HepG2 (cell line): Measurements from ENCODE around the gene PDE9A. TPM values are rescaled to one million over a fixed set of nuclear protein-coding genes. Genes with fewer than 3 reads are reported as not detected.

Experiments used
- ATAC-seq: fragments of 200-7000 bp; cut with Tn5 transposase; 3 replicates; pipeline ENCODE4 v1.9.1; 2020; ENCODE audit warnings: mild to moderate bottlenecking, moderate library complexity
- Bru-seq: library from RNA; stranded (reverse); fragments of 400-500 nt; gene quantifications from one replicate; lab custom pipeline; 2021; lab: Mats Ljungman, UMichigan
- BruChase-seq, 2 experiments: library from RNA; stranded (reverse); fragments of 400-500 nt; gene quantifications; one replicate each; lab custom pipeline; 2021; lab: Mats Ljungman, UMichigan
- BruUV-seq: library from RNA; stranded (reverse); fragments of 400-500 nt; replicated peaks from 2 replicates; lab custom pipeline; 2021; lab: Mats Ljungman, UMichigan
- CTCF ChIA-PET: fragments of 300-600 bp; formaldehyde crosslinking; extraction: SDS; loops from one replicate; lab custom pipeline; 2021; ENCODE audit warnings: low total read pairs, inconsistent platforms, low intra/inter-chr PET ratio; lab: Yijun Ruan, JAX
- POLR2A ChIA-PET: fragments of 350-600 bp; sonication (Branson Sonifier 250); formaldehyde crosslinking; loops from one replicate; lab custom pipeline; 2020; ENCODE audit warnings: antibody characterized with exemption, inconsistent platforms; lab: Yijun Ruan, JAX
- DNase-seq: peaks from one replicate; pipeline ENCODE4 v3.0.0-alpha.2; 2015; ENCODE audit warnings: low spot score
- FAIRE-seq: peaks from 3 replicates; lab custom pipeline; 2011; peaks lifted over from hg19 to GRCh38; lab: Jason Lieb, UNC
- H2AFZ ChIP-seq: one replicate; pipeline ENCODE4 v1.6.1; 2011; ENCODE audit warnings: low read length, inconsistent platforms
- H3K27ac ChIP-seq: fragments of 300-600 bp; 3 replicates; pipeline ENCODE4 v1.8.0; 2011; ENCODE audit warnings: mixed run types, mild to moderate bottlenecking, mixed read lengths, low read length, inconsistent platforms; ENCODE audit not compliant: insufficient read depth; ENCODE audit errors: extremely low read length
- H3K27me3 ChIP-seq, 2 experiments: fragments of 200-600 bp in 1 of 2; 2 replicates in 1 of 2; 3 replicates in 1 of 2; pipeline versions ENCODE4 v1.6.0 to v1.8.0; 2011; ENCODE audit warnings: low read length in 2 of 2, mild to moderate bottlenecking in 2 of 2, moderate library complexity in 2 of 2, inconsistent platforms in 1 of 2; ENCODE audit not compliant: insufficient read depth in 2 of 2, control insufficient read depth in 1 of 2
- H3K36me3 ChIP-seq, 2 experiments: fragments of 200-600 bp in 1 of 2; replicated peaks in 1 of 2; 2 replicates in 1 of 2; 3 replicates in 1 of 2; pipeline versions ENCODE4 v1.5.1 to v1.8.0; 2011; ENCODE audit warnings: low read length in 2 of 2, inconsistent platforms in 1 of 2; ENCODE audit not compliant: insufficient read depth in 2 of 2, control insufficient read depth in 1 of 2
- H3K4me1 ChIP-seq: 2 replicates; pipeline ENCODE4 v1.5.1; 2012; ENCODE audit warnings: low read length, inconsistent platforms; ENCODE audit not compliant: insufficient read depth
- H3K4me2 ChIP-seq: 2 replicates; pipeline ENCODE4 v1.6.0; 2011; ENCODE audit warnings: low read depth, low read length, inconsistent platforms
- H3K4me3 ChIP-seq, 3 experiments: fragments of 200-600 bp in 1 of 3; sonication (generic), shearing (Covaris generic) in 1 of 3; replicated peaks in 1 of 3; 2 replicates each; pipeline ENCODE4 v1.5.1; 2011 to 2016; ENCODE audit warnings: low read length in 3 of 3, inconsistent platforms in 2 of 3, low read depth in 2 of 3, mild to moderate bottlenecking in 2 of 3, control low read depth in 1 of 3, mixed read lengths in 1 of 3; ENCODE audit not compliant: insufficient read depth in 1 of 3
- H3K79me2 ChIP-seq: one replicate; pipeline ENCODE4 v1.6.1; 2011; ENCODE audit warnings: low read length, inconsistent platforms; ENCODE audit not compliant: insufficient read depth
- H3K9ac ChIP-seq: 2 replicates; pipeline ENCODE4 v1.6.0; 2011; ENCODE audit warnings: mild to moderate bottlenecking, low read depth, low read length, inconsistent platforms; ENCODE audit not compliant: insufficient read depth
- H3K9me3 ChIP-seq: 2 replicates; pipeline ENCODE4 v1.5.1; 2012; ENCODE audit warnings: mild to moderate bottlenecking, low read length
- H4K20me1 ChIP-seq: 2 replicates; pipeline ENCODE4 v1.6.0; 2011; ENCODE audit warnings: inconsistent platforms, mild to moderate bottlenecking, low read length, moderate library complexity; ENCODE audit not compliant: insufficient read depth
- CENPT ChIP-seq: sonication (generic); formaldehyde crosslinking; IDR thresholded peaks from 2 replicates; pipeline ENCODE4 v1.8.0; 2022; ENCODE audit warnings: low read depth, mild to moderate bottlenecking, moderate library complexity, missing genetic modification reagents
- EHMT2 ChIP-seq: fragments of 200-600 bp; sonication (generic); IDR thresholded peaks from 2 replicates; pipeline ENCODE4 v1.7.0; 2017; ENCODE audit warnings: antibody characterized with exemption, low read depth, low read length, borderline replicate concordance
- GPBP1L1 ChIP-seq: sonication (generic); formaldehyde crosslinking; IDR thresholded peaks from 2 replicates; pipeline ENCODE4 v1.5.0; 2020; ENCODE audit warnings: mild to moderate bottlenecking, missing genetic modification reagents
- HNRNPLL ChIP-seq: fragments of 200-400 bp; formaldehyde crosslinking; IDR thresholded peaks from 2 replicates; pipeline ENCODE4 v1.6.1; 2017; ENCODE audit warnings: mild to moderate bottlenecking, low read depth, low read length; ENCODE audit not compliant: poor library complexity, severe bottlenecking
- PATZ1 ChIP-seq: sonication (generic); formaldehyde crosslinking; IDR thresholded peaks from 2 replicates; pipeline ENCODE4 v1.4.0; 2020; ENCODE audit warnings: missing genetic modification reagents
- POLR2AphosphoS5 ChIP-seq: IDR thresholded peaks from 2 replicates; pipeline ENCODE4 v1.6.1; 2012; ENCODE audit warnings: low read depth, low read length
- ZBTB2 ChIP-seq: sonication (generic); formaldehyde crosslinking; IDR thresholded peaks from 2 replicates; pipeline ENCODE4 v1.8.0; 2022; ENCODE audit warnings: low read depth, missing genetic modification reagents
- ZNF800 ChIP-seq: sonication (generic); formaldehyde crosslinking; IDR thresholded peaks from 2 replicates; pipeline ENCODE4 v1.4.0; 2020; ENCODE audit warnings: missing genetic modification reagents
- WGBS: methylation state at CpG from one replicate; pipeline ENCODE4 v1.1.6; 2017; ENCODE audit warnings: low lambda C conversion rate; 5-methylcytosine and 5-hydroxymethylcytosine counted together
- in situ Hi-C: cut with HindIII; loops from 2 replicates; pipeline ENCODE4 v1.10.0; 2017; ENCODE audit warnings: low pct_unique_long_range_greater_than_20kb; ENCODE audit not compliant: extremely low pct_ligation_motif_present
- intact Hi-C: fragments of 100-400 bp; cut with micrococcal nuclease; formaldehyde crosslinking; loops from one replicate; pipeline ENCODE4 v1.10.0; 2022; ENCODE audit not compliant: unreplicated experiment
- long read RNA-seq, 2 experiments: library from RNA in 1 of 2; library from polyadenylated mRNA in 1 of 2; stranded (forward) in 1 of 2; unstranded in 1 of 2; transcript quantifications; one replicate each; pipeline ENCODE4 v2.0.0, GENCODE V29; 2019 to 2022
- polyA minus RNA-seq, 3 experiments: library from RNA; depleted of rRNA, polyadenylated mRNA; stranded (reverse); fragments of >200 nt; gene quantifications; 2 replicates each; pipeline ENCODE4 v1.2.3, GENCODE V29; 2011; ENCODE audit warnings: low replicate concordance in 1 of 3
- polyA plus RNA-seq, 8 experiments: library from polyadenylated mRNA; depleted of rRNA in 3 of 8; stranded (reverse) in 7 of 8; unstranded in 1 of 8; fragments of >200 nt; fragmentation: Illumina TruSeq in 4 of 8; extraction: Trizol in 4 of 8; gene quantifications; 2 replicates each; pipeline versions ENCODE4 v1.2.1 to v1.2.3, GENCODE V29; 2011 to 2016; ENCODE audit warnings: low read depth in 4 of 8, missing spikeins in 1 of 8, mixed read lengths in 1 of 8; ENCODE audit not compliant: insufficient read depth in 1 of 8
- total RNA-seq, 5 experiments: library from RNA; depleted of rRNA; stranded (reverse); fragments of >200 nt; fragmentation: Illumina TruSeq; extraction: Trizol; gene quantifications; 2 replicates each; pipeline ENCODE4 v1.2.3, GENCODE V29; 2016; ENCODE audit warnings: low read depth in 1 of 5

Gene PDE9A
- total RNA-seq (2016; rRNA removed; fragmentation: Illumina TruSeq; extraction: Trizol): 4.3 and 4.6 TPM in 2 replicates
- 5.9 and 7.3 TPM in 2 replicates for total RNA-seq (2016; cell fraction: cytosol; rRNA removed; fragmentation: Illumina TruSeq; extraction: Trizol; ENCODE audit: low read depth)
- 4.1 and 4.3 TPM in 2 replicates for total RNA-seq (2016; cell fraction: insoluble cytoplasmic fraction; rRNA removed; fragmentation: Illumina TruSeq; extraction: Trizol)
- total RNA-seq (2016; cell fraction: membrane; rRNA removed; fragmentation: Illumina TruSeq; extraction: Trizol): 9.6 TPM in 2 replicates
- total RNA-seq (2016; cell fraction: nucleus; rRNA removed; fragmentation: Illumina TruSeq; extraction: Trizol): 4.2 and 5.2 TPM in 2 replicates
- polyA plus RNA-seq (2011; rRNA removed): 19.7 and 22.9 TPM in 2 replicates
- polyA plus RNA-seq (2011; cell fraction: cytosol; rRNA removed): 16.4 and 19.0 TPM in 2 replicates
- polyA plus RNA-seq (2011; cell fraction: nucleus; rRNA removed): 25.1 and 25.6 TPM in 2 replicates
- 15.9 and 16.0 TPM in 2 replicates for polyA plus RNA-seq (2012)
- 12.4 and 13.6 TPM in 2 replicates for polyA plus RNA-seq (2016; cell fraction: cytosol; fragmentation: Illumina TruSeq; extraction: Trizol; ENCODE audit: low read depth)
- 5.4 and 7.7 TPM in 2 replicates for polyA plus RNA-seq (2016; cell fraction: insoluble cytoplasmic fraction; fragmentation: Illumina TruSeq; extraction: Trizol; ENCODE audit: low read depth)
- polyA plus RNA-seq (2016; cell fraction: membrane; fragmentation: Illumina TruSeq; extraction: Trizol; ENCODE audit: low read depth): 12.9 and 13.7 TPM in 2 replicates
- 8.9 TPM in 2 replicates for polyA plus RNA-seq (2016; cell fraction: nucleus; fragmentation: Illumina TruSeq; extraction: Trizol; ENCODE audit: insufficient read depth, low read depth)
- 6.1 and 18.8 TPM in 2 replicates for polyA minus RNA-seq (2011; rRNA and poly(A)+ RNA removed; ENCODE audit: low replicate concordance)
- 10.6 and 12.7 TPM in 2 replicates for polyA minus RNA-seq (2011; cell fraction: cytosol; rRNA and poly(A)+ RNA removed)
- polyA minus RNA-seq (2011; cell fraction: nucleus; rRNA and poly(A)+ RNA removed): 10.4 and 11.6 TPM in 2 replicates
- percentile 51 among the genes with signal in this experiment for Bru-seq, nascent RNA
- percentile 47 among the genes with signal in this experiment for BruChase-seq, experiment 1, labeled RNA remaining after a 6-hour chase
- BruChase-seq, experiment 2, labeled RNA remaining after a 2-hour chase: percentile 50 among the genes with signal in this experiment
- long read RNA-seq, experiment 1, partial matches to known transcripts: 0 of 2 reads
- long read RNA-seq, experiment 1, other reads (novel, unspliced or antisense): 0 of 2 reads
- long read RNA-seq, experiment 2, partial matches to known transcripts: 5 of 21 reads
- long read RNA-seq, experiment 2, other reads (novel, unspliced or antisense): 8 of 21 reads

GRCh38 chr21:42653231-42654061, at the start of gene PDE9A:
PDE9A (plus strand) TSS chr21:42653621; CDS start chr21:42653815, 194 bp downstream.
- Histone ChIP-seq H3K27me3 (peaks cover 4 to 29% of the 10 kb centered on the region in 2 experiments; a peak in 4 of 5 replicates), H3K27ac (no peak within 1 kb of the TSS), H3K4me1 (peaks cover 43% of the 10 kb centered on the region), H4K20me1 (peaks cover 3% of the 10 kb centered on the region; the same call in 1 of the 2 replicates), H3K9ac (peak within 1 kb of the TSS; percentile 64), H3K9me3 (no peaks in the 10 kb centered on the region), H3K4me3 (peak within 1 kb of the TSS; percentile 75 to 80 (median 80)), H2AFZ (no peak within 1 kb of the TSS), H3K36me3 (peaks cover 0 to 2% of the 10 kb centered on the region in 2 experiments; a peak in 1 of 5 replicates), H3K4me2 (peak within 1 kb of the TSS; percentile 84), H3K79me2 (peaks cover 11% of the 10 kb centered on the region)
- CTCF ChIA-PET: interaction anchor here (1.3 to 1.8 kb wide), 2 partner anchors 165 kb away, joined by 3 to 11 read pairs; no protein-coding TSS in a partner anchor
- DNase-seq (no peak), ATAC-seq (peak; percentile 29), FAIRE-seq (no peak)
- intact Hi-C loops (loop anchor here (5.0 kb wide), 1 partner anchor 129 kb away; no protein-coding TSS in a partner anchor), in situ Hi-C loops (loop anchor here (10.0 to 25.0 kb wide), 2 partner anchors 109 to 181 kb away; no protein-coding TSS in a partner anchor)
- BruUV-seq: no TSS peak
- POLR2A ChIA-PET: interaction anchor here (0.6 to 1.7 kb wide), 7 partner anchors 13 to 225 kb away, joined by 3 to 5 read pairs (median 4); no protein-coding TSS in a partner anchor
- 44% methylated on average over 28 of the region's 91 CpGs for WGBS
- no peak for TF ChIP-seq POLR2AphosphoS5
- peak; percentile 4 for TF ChIP-seq HNRNPLL
- TF ChIP-seq CENPT (CRISPR knock-in tag): no peak
- TF ChIP-seq ZBTB2: 0 out of 2 replicates have a peak, but pooled peaks have one; percentile 42
- TF ChIP-seq ZNF800: no peak
- peak; percentile 60 for TF ChIP-seq PATZ1 (CRISPR knock-in tag)
- TF ChIP-seq EHMT2: no peak
- no peak for TF ChIP-seq GPBP1L1 (CRISPR knock-in tag)
